ENCODE results near the gene GNAO1. TPM values are rescaled to one million over a fixed set of nuclear protein-coding genes. Genes with fewer than 3 reads are reported as not detected.

Gene GNAO1
- total RNA-seq, 1 donor from 2014 or later: 14.6 TPM

DNA sequence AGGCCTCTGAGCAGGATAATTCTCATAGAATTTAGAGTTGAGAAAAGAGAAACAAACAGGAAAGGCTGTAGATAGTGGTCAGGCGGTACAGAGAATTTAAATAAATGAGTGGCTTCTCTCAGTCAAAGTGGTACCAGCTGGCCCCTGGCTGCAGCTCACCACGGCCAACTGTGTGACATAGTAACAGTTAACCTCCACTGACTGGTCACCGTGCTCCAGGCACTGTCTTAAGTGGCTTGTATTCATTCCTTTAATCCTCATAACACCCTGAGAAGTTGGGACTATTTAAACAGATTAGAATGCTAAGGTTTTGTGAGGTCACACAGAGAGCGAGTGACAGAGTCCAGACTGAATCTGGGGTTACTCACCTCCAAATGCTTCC is 108.9 kb downstream of the GNAO1 start:
- H3K4me3 Mint-ChIP-seq (ENCODE audit: low read depth): no peak overlapping the region
- no peak overlapping the region for H3K27ac Mint-ChIP-seq
- peaks cover 16% of the 10 kb centered on the region for H3K4me1 Mint-ChIP-seq (ENCODE audit: low read depth)
- no peak for TF ChIP-seq CTCF (IDR thresholded peaks at IDR 0.05; ENCODE audit: unreplicated experiment)
- no peak for DNase-seq (ENCODE audit: low spot score, unreplicated experiment)
- no peaks in the 10 kb centered on the region for H3K9me3 Mint-ChIP-seq (ENCODE audit: low read depth)
- peaks cover 7% of the 10 kb centered on the region for H3K27me3 Mint-ChIP-seq
- no peaks in the 10 kb centered on the region for H3K36me3 Mint-ChIP-seq (ENCODE audit: insufficient read depth)

DNA sequence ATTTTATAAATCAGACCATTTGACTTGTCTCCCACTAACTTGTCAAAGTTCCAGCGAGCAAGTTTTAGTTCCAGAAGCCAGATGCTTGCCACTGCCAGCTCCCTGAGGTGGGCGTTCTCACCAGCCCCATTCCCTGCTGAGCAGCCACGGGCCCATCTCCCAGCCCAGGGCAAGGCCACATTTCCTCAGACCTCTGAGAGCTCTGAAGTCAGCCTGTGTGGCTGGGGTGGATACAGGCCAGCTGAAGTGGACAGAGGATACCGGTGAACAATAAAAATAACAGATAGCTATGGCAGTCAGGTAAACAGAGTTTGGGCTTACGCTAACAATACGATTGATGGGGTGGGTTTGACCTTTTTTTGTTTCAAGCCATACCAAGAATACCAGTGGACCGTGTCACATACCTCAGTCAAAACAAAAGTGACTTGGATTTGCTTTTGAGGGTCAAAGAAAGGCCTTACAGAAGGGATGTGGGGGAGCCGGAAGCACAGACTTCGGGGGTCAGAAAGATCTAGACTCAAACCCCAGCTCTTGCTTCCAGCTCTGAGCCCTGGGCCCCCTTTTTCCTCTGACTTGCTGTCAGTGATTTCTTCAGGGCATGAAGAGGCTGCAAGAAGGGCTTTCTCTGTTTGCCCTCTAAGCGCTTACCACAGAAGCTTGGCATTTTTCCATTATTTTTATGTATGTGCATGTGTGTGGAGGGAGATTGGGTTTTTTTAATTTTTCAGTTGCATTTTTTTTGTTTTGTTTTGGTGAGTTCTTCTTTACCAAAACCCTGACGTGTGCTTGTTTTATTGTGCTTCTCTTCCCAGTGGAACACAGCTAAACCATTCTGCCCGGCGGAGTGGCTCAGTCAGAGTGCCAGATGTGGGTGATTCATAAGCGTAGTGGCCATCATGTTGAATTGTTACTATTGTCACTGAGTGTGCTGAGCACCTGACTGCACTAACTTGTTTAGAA is 109.9 kb downstream of the GNAO1 start:
- DNase-seq (ENCODE audit: low spot score, unreplicated experiment): no peak
- Mint-ChIP-seq H3K27me3 (peaks cover 6% of the 10 kb centered on the region), H3K4me1 (ENCODE audit: low read depth) (peaks cover 16% of the 10 kb centered on the region), H3K9me3 (ENCODE audit: low read depth) (no peaks in the 10 kb centered on the region), H3K4me3 (ENCODE audit: low read depth) (no peak overlapping the region), H3K36me3 (ENCODE audit: insufficient read depth) (no peaks in the 10 kb centered on the region), H3K27ac (peak overlapping the region; percentile 63)
- no peak for TF ChIP-seq CTCF (IDR thresholded peaks at IDR 0.05; ENCODE audit: unreplicated experiment)

DNA sequence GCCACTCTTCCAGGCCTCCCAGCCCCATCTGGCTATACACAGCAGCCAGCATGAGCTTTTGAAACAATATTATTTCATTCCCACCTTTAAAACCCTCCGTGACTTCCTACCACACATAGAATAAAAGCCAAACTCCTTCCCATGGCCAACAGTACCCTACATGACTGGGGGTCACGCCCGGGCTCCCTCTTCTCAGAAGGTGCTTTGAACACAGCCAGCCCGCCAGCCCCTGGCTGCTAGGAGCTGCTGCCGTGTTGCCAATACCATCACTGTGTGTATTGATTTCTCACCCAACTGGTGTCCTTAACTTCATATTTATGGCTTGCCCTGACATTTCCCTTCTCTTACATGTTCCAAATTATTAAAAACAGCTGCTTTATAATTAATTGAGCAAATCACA is 111.2 kb downstream of the GNAO1 start:
- Mint-ChIP-seq H3K27ac (no peak overlapping the region), H3K9me3 (ENCODE audit: low read depth) (no peaks in the 10 kb centered on the region), H3K4me3 (ENCODE audit: low read depth) (no peak overlapping the region), H3K4me1 (ENCODE audit: low read depth) (peaks cover 16% of the 10 kb centered on the region), H3K36me3 (ENCODE audit: insufficient read depth) (no peaks in the 10 kb centered on the region), H3K27me3 (peaks cover 12% of the 10 kb centered on the region)
- TF ChIP-seq CTCF (IDR thresholded peaks at IDR 0.05; ENCODE audit: unreplicated experiment): no peak
- DNase-seq (ENCODE audit: low spot score, unreplicated experiment): no peak

GRCh38 chr16:56303066-56303715 is 111.9 kb downstream of the GNAO1 start:
- no peak for TF ChIP-seq CTCF (IDR thresholded peaks at IDR 0.05; ENCODE audit: unreplicated experiment)
- Mint-ChIP-seq H3K4me3 (ENCODE audit: low read depth) (no peak overlapping the region), H3K27ac (no peak overlapping the region), H3K27me3 (peaks cover 14% of the 10 kb centered on the region), H3K9me3 (ENCODE audit: low read depth) (no peaks in the 10 kb centered on the region), H3K36me3 (ENCODE audit: insufficient read depth) (no peaks in the 10 kb centered on the region), H3K4me1 (ENCODE audit: low read depth) (peaks cover 16% of the 10 kb centered on the region)
- DNase-seq (ENCODE audit: low spot score, unreplicated experiment): no peak

DNA sequence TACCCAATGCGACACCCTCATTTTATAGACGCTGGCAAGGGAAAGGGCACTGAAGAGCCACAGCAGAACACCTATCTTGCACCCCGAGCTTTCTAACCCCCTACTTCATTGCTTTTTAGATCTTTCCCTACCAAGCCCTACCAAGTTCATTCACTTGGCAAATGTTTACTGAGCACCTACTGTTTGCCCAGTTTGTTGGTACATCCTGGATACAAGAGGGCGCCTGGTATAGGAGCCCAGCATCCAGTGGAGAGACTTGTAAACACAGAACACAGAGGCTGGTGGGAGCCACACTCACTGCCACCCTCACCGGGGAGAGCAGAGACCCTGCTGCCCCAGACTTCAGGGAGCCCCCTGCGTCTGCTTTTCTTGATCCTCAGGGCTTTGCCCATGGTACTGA is 112.6 kb downstream of the GNAO1 start:
- TF ChIP-seq CTCF (IDR thresholded peaks at IDR 0.05; ENCODE audit: unreplicated experiment): no peak
- Mint-ChIP-seq H3K4me3 (ENCODE audit: low read depth) (no peak overlapping the region), H3K27me3 (peaks cover 19% of the 10 kb centered on the region), H3K36me3 (ENCODE audit: insufficient read depth) (no peaks in the 10 kb centered on the region), H3K4me1 (ENCODE audit: low read depth) (peaks cover 16% of the 10 kb centered on the region), H3K9me3 (ENCODE audit: low read depth) (no peaks in the 10 kb centered on the region), H3K27ac (no peak overlapping the region)
- DNase-seq (ENCODE audit: low spot score, unreplicated experiment): no peak

All from progenitor cell of endocrine pancreas (in vitro differentiated cells).